Lung (tissue), 12 donors: ENCODE data around the gene CUL4A. TPM values are rescaled to one million over a fixed set of nuclear protein-coding genes. Genes with fewer than 3 reads are reported as not detected.
"Not testable (repeated sequence)": the region's sequence is repeated elsewhere in the genome, so short reads cannot be mapped to it uniquely, and the experiment has no call there.

Source experiments
- ATAC-seq: fragments of 200-7000 bp; cut with Tn5 transposase; one replicate; pipeline ENCODE4 v1.9.1; 2020; ENCODE audit warnings: moderate number of reproducible peaks; ENCODE audit not compliant: insufficient read depth, low FRiP score
- DNase-seq, 3 donors: peaks; one replicate each; pipeline ENCODE4 v3.0.0-alpha.2; 2013 to 2017
- H3K27ac ChIP-seq, 2 donors: one replicate each; pipeline ENCODE4 v1.5.1; 2013; ENCODE audit warnings: mild to moderate bottlenecking in 2 of 2, moderate library complexity in 2 of 2, control low read depth in 1 of 2, inconsistent platforms in 1 of 2, low read depth in 1 of 2, low read length in 1 of 2
- H3K27me3 ChIP-seq, 3 donors: one replicate each; pipeline ENCODE4 v1.5.1; 2013; ENCODE audit warnings: low read length in 2 of 3; ENCODE audit not compliant: control insufficient read depth in 3 of 3, insufficient read depth in 3 of 3
- H3K36me3 ChIP-seq, 4 donors: one replicate each; pipeline ENCODE4 v1.5.1; 2013; ENCODE audit warnings: low read length in 4 of 4, mild to moderate bottlenecking in 1 of 4, moderate library complexity in 1 of 4; ENCODE audit not compliant: control insufficient read depth in 4 of 4, insufficient read depth in 4 of 4
- H3K4me1 ChIP-seq, 5 donors: one replicate each; pipeline ENCODE4 v1.5.1; 2013; ENCODE audit warnings: low read length in 5 of 5, mild to moderate bottlenecking in 2 of 5, moderate library complexity in 1 of 5; ENCODE audit not compliant: control insufficient read depth in 5 of 5, insufficient read depth in 5 of 5
- H3K4me3 ChIP-seq: one replicate; pipeline ENCODE4 v1.5.1; 2013; ENCODE audit warnings: mild to moderate bottlenecking, control low read depth, moderate library complexity
- H3K9ac ChIP-seq, 2 donors: one replicate each; pipeline ENCODE4 v1.5.1; 2013; ENCODE audit warnings: low read length in 2 of 2, control low read depth in 1 of 2; ENCODE audit not compliant: insufficient read depth in 1 of 2
- H3K9me3 ChIP-seq, 4 donors: one replicate each; pipeline ENCODE4 v1.5.1; 2013; ENCODE audit warnings: low read length in 3 of 4, mild to moderate bottlenecking in 1 of 4, moderate library complexity in 1 of 4; ENCODE audit not compliant: control insufficient read depth in 4 of 4, insufficient read depth in 3 of 4
- CTCF ChIP-seq: IDR thresholded peaks from 2 replicates; pipeline ENCODE4 v1.5.1; 2012; ENCODE audit warnings: mild to moderate bottlenecking; ENCODE audit errors: control extremely low read depth, extremely low read depth
- WGBS, 2 donors: extraction: QIAGEN DNeasy Blood & Tissue Kit; methylation state at CpG; one replicate each; pipeline ENCODE4 v1.1.7; 2013; 5-methylcytosine and 5-hydroxymethylcytosine counted together
- polyA plus RNA-seq, 2 donors: library from polyadenylated mRNA; stranded (reverse); fragments of 200-250 nt; gene quantifications; one replicate each; pipeline ENCODE4 v1.2.1, GENCODE V29; 2013
- total RNA-seq, 2 donors: library from RNA; depleted of rRNA in 1 of 2; stranded (reverse); fragments of >200 nt in 1 of 2; gene quantifications; one replicate each; pipeline ENCODE4 v1.2.1, GENCODE V29; 2014 to 2021
- donor health status: control.
- donor health status: control.
- donor health status: Bipolar disorder and iron deficiency.
- donor health status: healthy.
- donor health status: DM: yes; HTN: yes; CAD: no.

The CUL4A gene
- total and polyA plus RNA-seq, 4 donors = 29.2 to 88.1 (median 57.5) TPM

DNA sequence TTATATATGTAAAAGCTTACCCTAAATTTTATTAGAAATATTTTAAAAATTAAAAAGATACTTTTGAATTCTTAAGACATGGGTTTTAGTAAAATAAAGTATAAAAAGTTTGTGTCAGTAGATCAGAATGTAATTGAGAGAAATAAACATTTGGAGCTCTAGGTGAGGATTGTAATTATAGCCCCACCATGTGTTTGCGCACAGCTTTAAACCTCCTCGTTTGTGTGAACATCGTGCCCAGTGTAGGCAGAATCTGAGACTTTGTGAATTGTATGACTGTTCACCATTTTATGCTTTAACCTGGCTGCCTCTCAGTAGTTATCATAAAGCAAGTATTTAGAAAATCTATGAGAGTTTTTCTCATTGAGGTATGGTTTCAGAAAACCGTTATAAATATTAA lies 29.1 kb downstream of the CUL4A start:
- DNase-seq = no peak
- no peaks in the 10 kb centered on the region for H3K4me1 ChIP-seq
- no peaks in the 10 kb centered on the region for H3K27me3 ChIP-seq
- TF ChIP-seq CTCF = no peak
- H3K4me3 ChIP-seq = no peak overlapping the region
- H3K27ac ChIP-seq = no peak overlapping the region
- H3K36me3 ChIP-seq = peaks cover 18 to 42% (median 29%) of the 10 kb centered on the region in 4 donors
- no peak overlapping the region for H3K9ac ChIP-seq
- 88 to 92% methylated on average over 4 of the region's 4 CpGs for WGBS, 2 donors
- peaks cover 0 to 3% (median 0%) of the 10 kb centered on the region in 4 donors for H3K9me3 ChIP-seq
- ATAC-seq = no peak

DNA sequence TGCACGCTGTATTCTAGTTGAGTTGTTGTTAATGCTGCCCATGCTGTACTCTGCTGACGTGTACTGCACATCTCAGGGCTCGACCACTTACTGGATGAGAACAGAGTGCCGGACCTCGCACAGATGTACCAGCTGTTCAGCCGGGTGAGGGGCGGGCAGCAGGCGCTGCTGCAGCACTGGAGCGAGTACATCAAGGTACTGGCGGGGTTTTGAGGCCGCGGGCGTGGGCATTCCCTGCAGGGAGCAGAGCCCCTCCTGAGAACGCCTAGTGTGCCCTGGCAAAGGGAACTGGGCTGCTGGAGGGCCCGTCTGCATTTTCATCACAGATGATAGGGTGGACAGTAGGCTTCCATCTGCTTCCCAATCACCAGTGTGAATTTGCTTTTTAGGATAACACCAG lies 29.9 kb downstream of the CUL4A start:
- Histone ChIP-seq H3K27me3 (no peaks in the 10 kb centered on the region), H3K4me3 (no peak overlapping the region), H3K27ac (no peak overlapping the region), H3K4me1 (no peaks in the 10 kb centered on the region), H3K36me3 (peaks cover 22 to 43% (median 30%) of the 10 kb centered on the region in 4 donors), H3K9ac (no peak overlapping the region), H3K9me3 (peaks cover 0 to 3% (median 0%) of the 10 kb centered on the region in 4 donors)
- ATAC-seq = no peak
- 94 to 96% methylated on average over 15 of the region's 15 CpGs for WGBS, 2 donors
- no peak for TF ChIP-seq CTCF
- DNase-seq = no peak

GRCh38 chr13:113239986-113240385 lies 30.6 kb downstream of the CUL4A start:
- no peak for TF ChIP-seq CTCF
- 90 to 94% methylated on average over 6 of the region's 6 CpGs for WGBS, 2 donors
- peaks cover 24 to 43% (median 31%) of the 10 kb centered on the region in 4 donors for H3K36me3 ChIP-seq

DNA sequence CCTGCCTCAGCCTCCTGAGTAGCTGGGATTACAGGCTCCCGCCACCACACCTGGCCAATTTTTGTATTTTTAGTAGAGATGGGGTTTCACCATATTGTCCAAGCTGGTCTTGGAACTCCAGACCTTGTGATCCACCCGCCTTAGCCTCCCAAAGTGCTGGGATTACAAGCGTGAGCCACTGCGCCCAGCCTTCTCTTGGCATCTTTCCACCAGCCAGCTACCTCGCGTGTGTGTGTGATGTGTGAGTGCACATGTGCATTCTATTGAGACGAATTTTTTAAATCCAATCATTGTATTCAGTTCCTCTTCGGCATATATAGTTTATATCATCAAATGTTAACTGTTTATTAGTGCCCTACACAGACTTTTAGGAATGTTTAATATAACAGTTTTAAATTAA lies 32.2 kb downstream of the CUL4A start:
- H3K27ac ChIP-seq = not testable (repeated sequence)

More at GRCh38 chr13:113239986-113240385, 30.6 kb downstream of the CUL4A start:
- no peaks in the 10 kb centered on the region for H3K9me3 ChIP-seq
- H3K4me3 ChIP-seq = no peak overlapping the region
- H3K27me3 ChIP-seq = no peaks in the 10 kb centered on the region
- DNase-seq = no peak
- H3K9ac ChIP-seq = no peak overlapping the region
- H3K27ac ChIP-seq = no peak overlapping the region
- H3K4me1 ChIP-seq = no peaks in the 10 kb centered on the region
- ATAC-seq = no peak

More for the DNA sequence above, 32.2 kb downstream of the CUL4A start:
- not testable (repeated sequence) for ATAC-seq, H3K9ac ChIP-seq, H3K4me1 ChIP-seq, H3K9me3 ChIP-seq, H3K27me3 ChIP-seq, H3K4me3 ChIP-seq, DNase-seq
- 89 to 96% methylated on average over 8 of the region's 8 CpGs for WGBS, 2 donors
- peaks cover 36 to 53% (median 38%) of the 10 kb centered on the region in 4 donors for H3K36me3 ChIP-seq
